ENCODE results near the gene GRAMD1B. TPM values are rescaled to one million over a fixed set of nuclear protein-coding genes. Genes with fewer than 3 reads are reported as not detected.

The GRAMD1B gene
- total RNA-seq, 2 donors from 2014 or later: 28.8 to 39.6 TPM

DNA sequence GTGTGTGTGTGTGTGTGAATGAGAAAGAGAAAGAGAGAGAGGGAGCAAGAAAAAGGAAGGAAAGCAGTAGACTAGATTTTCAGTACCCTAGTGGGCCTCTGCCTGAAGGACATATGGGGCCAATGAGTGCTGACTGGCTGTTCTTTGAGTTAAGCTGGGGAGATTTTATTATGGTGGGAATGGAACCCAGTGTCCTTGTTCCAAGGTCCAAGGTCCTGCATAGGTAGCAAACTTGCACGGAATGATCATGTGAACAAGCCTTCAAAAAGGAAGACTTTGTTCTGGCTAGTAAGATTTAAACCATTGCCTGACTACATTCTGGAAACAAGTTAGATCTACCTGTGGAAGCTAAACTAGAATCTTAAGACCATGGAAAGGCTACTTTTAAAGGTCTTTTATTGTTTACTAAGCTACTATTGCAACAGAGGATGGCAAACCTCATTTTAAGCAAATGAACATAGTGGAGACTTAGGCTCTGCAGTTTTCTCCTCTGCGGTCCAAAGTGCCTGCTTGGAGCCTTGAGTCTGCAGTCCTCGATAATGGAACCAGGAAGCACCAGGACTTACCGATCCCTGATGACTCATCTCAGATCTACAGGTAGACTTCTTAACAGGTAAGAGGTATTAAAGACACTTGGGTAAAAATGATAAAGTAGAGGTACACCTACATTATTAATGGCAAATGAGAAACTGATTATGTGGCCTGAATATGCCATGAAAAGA, 10.2 kb upstream of the GRAMD1B start:
- Histone ChIP-seq H3K9ac (ENCODE audit: extremely low read depth, low read length, poor library complexity, severe bottlenecking) (no peak overlapping the region), H3K4me3 (ENCODE audit: low read length) (no peak overlapping the region), H3K27ac (ENCODE audit: low read depth, low read length) (no peak overlapping the region), H3K9me3 (ENCODE audit: control insufficient read depth, low read length) (no peaks in the 10 kb centered on the region), H3K27me3 (ENCODE audit: control insufficient read depth, insufficient read depth, low read length, poor library complexity, severe bottlenecking) (peaks cover 28% of the 10 kb centered on the region), H3K36me3 (ENCODE audit: control insufficient read depth, insufficient read depth, low read length) (no peaks in the 10 kb centered on the region), H3K4me1 (ENCODE audit: control insufficient read depth, insufficient read depth, low read length) (no peaks in the 10 kb centered on the region)
- no peaks in the 10 kb centered on the region for H3K9me3 Mint-ChIP-seq
- peaks cover 6% of the 10 kb centered on the region for H3K4me1 Mint-ChIP-seq
- TF ChIP-seq, protein P1, sequence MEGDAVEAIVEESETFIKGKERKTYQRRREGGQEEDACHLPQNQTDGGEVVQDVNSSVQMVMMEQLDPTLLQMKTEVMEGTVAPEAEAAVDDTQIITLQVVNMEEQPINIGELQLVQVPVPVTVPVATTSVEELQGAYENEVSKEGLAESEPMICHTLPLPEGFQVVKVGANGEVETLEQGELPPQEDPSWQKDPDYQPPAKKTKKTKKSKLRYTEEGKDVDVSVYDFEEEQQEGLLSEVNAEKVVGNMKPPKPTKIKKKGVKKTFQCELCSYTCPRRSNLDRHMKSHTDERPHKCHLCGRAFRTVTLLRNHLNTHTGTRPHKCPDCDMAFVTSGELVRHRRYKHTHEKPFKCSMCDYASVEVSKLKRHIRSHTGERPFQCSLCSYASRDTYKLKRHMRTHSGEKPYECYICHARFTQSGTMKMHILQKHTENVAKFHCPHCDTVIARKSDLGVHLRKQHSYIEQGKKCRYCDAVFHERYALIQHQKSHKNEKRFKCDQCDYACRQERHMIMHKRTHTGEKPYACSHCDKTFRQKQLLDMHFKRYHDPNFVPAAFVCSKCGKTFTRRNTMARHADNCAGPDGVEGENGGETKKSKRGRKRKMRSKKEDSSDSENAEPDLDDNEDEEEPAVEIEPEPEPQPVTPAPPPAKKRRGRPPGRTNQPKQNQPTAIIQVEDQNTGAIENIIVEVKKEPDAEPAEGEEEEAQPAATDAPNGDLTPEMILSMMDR (conservative IDR thresholded peaks at IDR 0.05): no peak
- no peak overlapping the region for H3K4me3 Mint-ChIP-seq
- WGBS, 2 experiments (ENCODE audit: insufficient coverage in 1 of 2, insufficient read length in 1 of 2): 92 to 98% methylated on average over 4 of the region's 4 CpGs
- no peaks in the 10 kb centered on the region for H3K36me3 Mint-ChIP-seq (ENCODE audit: low read depth)
- no peak overlapping the region for H3K27ac Mint-ChIP-seq
- peaks cover 62% of the 10 kb centered on the region for H3K27me3 Mint-ChIP-seq (ENCODE audit: insufficient read depth)
- DNase-seq: no peak

DNA sequence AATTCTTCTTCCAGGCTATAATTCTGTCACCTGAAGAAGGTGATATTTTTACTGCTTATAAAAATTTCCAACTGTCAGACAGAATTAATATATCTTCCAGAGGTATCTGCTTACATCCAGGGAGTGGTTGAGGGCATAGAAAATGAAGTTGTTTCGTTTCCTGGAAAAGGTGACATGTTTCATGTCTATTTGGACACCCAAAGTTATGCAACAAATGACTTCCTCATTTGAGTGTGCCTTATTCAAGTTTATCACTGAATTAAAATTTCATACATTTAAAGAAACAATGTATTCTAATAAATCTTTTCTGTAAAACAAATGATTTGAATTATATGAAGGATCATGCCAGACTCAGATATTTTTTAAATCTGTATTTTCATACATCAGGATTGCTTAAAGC, 8.5 kb upstream of the GRAMD1B start:
- Mint-ChIP-seq H3K36me3 (ENCODE audit: low read depth) (no peaks in the 10 kb centered on the region), H3K4me1 (peaks cover 14% of the 10 kb centered on the region), H3K27me3 (ENCODE audit: insufficient read depth) (peaks cover 71% of the 10 kb centered on the region), H3K4me3 (no peak overlapping the region), H3K27ac (no peak overlapping the region), H3K9me3 (no peaks in the 10 kb centered on the region)
- TF ChIP-seq, protein P1 (conservative IDR thresholded peaks at IDR 0.05): no peak
- Histone ChIP-seq H3K4me1 (ENCODE audit: control insufficient read depth, insufficient read depth, low read length) (no peaks in the 10 kb centered on the region), H3K27me3 (ENCODE audit: control insufficient read depth, insufficient read depth, low read length, poor library complexity, severe bottlenecking) (peaks cover 34% of the 10 kb centered on the region), H3K9ac (ENCODE audit: extremely low read depth, low read length, poor library complexity, severe bottlenecking) (no peak overlapping the region), H3K27ac (ENCODE audit: low read depth, low read length) (no peak overlapping the region), H3K36me3 (ENCODE audit: control insufficient read depth, insufficient read depth, low read length) (no peaks in the 10 kb centered on the region), H3K4me3 (ENCODE audit: low read length) (no peak overlapping the region), H3K9me3 (ENCODE audit: control insufficient read depth, low read length) (no peaks in the 10 kb centered on the region)
- WGBS, 2 experiments (ENCODE audit: insufficient coverage in 1 of 2, insufficient read length in 1 of 2): 89% methylated on average over 1 of the region's 1 CpG; no CpG with 5 or more reads in 1 of the 2 experiments
- no peak for DNase-seq

DNA sequence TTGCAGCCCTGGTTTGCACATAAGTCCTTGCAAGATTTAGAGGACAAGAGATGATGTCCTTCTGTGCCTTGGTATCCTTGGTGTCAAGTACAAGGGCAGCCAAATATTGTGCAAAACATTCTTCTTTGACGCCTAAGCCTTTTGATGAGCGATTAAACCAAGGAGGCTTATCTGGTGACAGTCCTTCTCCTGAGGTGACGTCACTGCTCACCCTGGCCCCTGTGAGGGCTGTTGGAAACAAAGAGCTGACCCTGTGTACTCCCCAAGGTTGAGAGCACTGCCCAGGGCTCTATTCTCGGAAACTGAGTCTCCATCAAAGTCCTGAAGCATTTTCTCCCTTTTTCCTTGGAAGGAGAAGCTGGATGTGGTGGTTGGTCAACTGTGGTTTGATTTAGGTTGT, 4.7 kb upstream of the GRAMD1B start:
- DNase-seq: no peak
- Mint-ChIP-seq H3K36me3 (ENCODE audit: low read depth) (no peaks in the 10 kb centered on the region), H3K27me3 (ENCODE audit: insufficient read depth) (peaks cover 80% of the 10 kb centered on the region), H3K27ac (no peak overlapping the region), H3K9me3 (no peaks in the 10 kb centered on the region), H3K4me3 (no peak overlapping the region), H3K4me1 (peaks cover 15% of the 10 kb centered on the region)
- no peak overlapping the region for H3K9ac ChIP-seq (ENCODE audit: extremely low read depth, low read length, poor library complexity, severe bottlenecking)
- no peaks in the 10 kb centered on the region for H3K36me3 ChIP-seq (ENCODE audit: control insufficient read depth, insufficient read depth, low read length)
- no peak overlapping the region for H3K4me3 ChIP-seq (ENCODE audit: low read length)
- no peaks in the 10 kb centered on the region for H3K9me3 ChIP-seq (ENCODE audit: control insufficient read depth, low read length)
- peaks cover 34% of the 10 kb centered on the region for H3K27me3 ChIP-seq (ENCODE audit: control insufficient read depth, insufficient read depth, low read length, poor library complexity, severe bottlenecking)
- no peaks in the 10 kb centered on the region for H3K4me1 ChIP-seq (ENCODE audit: control insufficient read depth, insufficient read depth, low read length)
- 83 to 88% methylated on average over 4 of the region's 4 CpGs for WGBS, 2 experiments (ENCODE audit: insufficient coverage in 1 of 2, insufficient read length in 1 of 2)
- no peak overlapping the region for H3K27ac ChIP-seq (ENCODE audit: low read depth, low read length)
- TF ChIP-seq, protein P1 (conservative IDR thresholded peaks at IDR 0.05): no peak
